Measurements from ENCODE around the gene HSBP1L1. TPM values are rescaled to one million over a fixed set of nuclear protein-coding genes. Genes with fewer than 3 reads are reported as not detected.

The HSBP1L1 gene
- total RNA-seq, 1 experiment from 2014 or later: 25.7 TPM

DNA sequence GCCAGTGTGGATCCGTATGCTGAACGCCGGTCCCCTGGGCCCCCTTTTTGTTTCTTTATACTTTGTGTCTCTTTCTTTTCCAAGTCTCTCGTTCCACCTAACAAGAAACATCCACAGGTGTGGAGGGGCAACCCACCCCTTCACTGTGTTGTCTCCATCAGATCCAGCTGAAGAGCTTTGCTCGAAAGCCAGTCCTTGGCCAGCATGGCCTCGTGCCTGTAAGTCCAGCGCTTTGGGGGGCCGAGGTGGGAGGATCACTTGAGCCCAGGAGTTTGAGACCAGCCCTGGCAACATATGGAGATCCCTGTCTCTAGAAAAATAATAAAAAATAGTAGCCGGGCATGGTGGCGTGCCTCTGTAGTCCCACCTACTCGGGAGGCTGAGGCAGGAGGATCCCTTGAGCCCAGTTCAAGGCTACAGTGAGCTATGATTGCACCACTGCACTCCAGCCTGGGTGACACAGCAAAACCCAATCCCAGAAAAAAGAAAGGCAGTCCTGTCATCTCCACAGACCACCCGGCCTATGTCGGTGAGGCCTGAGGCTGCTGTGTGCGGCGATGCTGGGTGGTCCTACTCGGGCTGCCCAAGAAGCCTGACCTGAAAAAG, 3.4 kb upstream of the HSBP1L1 start:
- no peaks in the 10 kb centered on the region for H3K27me3 ChIP-seq (replicated peaks; ENCODE audit: control insufficient read depth, insufficient read depth, low read length)
- intact Hi-C loops (cut with micrococcal nuclease; ENCODE audit: unreplicated experiment): loop anchor here (10.0 kb wide), 1 partner anchor 286 kb away; the partner anchor contains the start of gene CTDP1
- peaks cover 7% of the 10 kb centered on the region; the same call in 1 of the 2 replicates for H3K4me1 ChIP-seq
- Mint-ChIP-seq H3K4me1 (ENCODE audit: low read depth, unreplicated experiment) (peaks cover 7% of the 10 kb centered on the region), H3K27me3 (ENCODE audit: insufficient read depth, unreplicated experiment) (no peaks in the 10 kb centered on the region), H3K9me3 (ENCODE audit: unreplicated experiment) (no peaks in the 10 kb centered on the region), H3K27ac (ENCODE audit: unreplicated experiment) (no peak overlapping the region), H3K4me3 (ENCODE audit: unreplicated experiment) (no peak overlapping the region), H3K36me3 (ENCODE audit: insufficient read depth, unreplicated experiment) (peaks cover 7% of the 10 kb centered on the region)
- no peaks in the 10 kb centered on the region for H3K36me3 ChIP-seq (ENCODE audit: control insufficient read depth, insufficient read depth, low read length)
- no peaks in the 10 kb centered on the region for H3K9me3 ChIP-seq
- POLR2A ChIA-PET: interaction anchor here (0.8 kb wide), 1 partner anchor 73 kb away, joined by 10 read pairs; the partner anchor contains the start of gene RBFA
- CTCF ChIA-PET: no interaction called here
- no peak for DNase-seq
- TF ChIP-seq, protein P1, sequence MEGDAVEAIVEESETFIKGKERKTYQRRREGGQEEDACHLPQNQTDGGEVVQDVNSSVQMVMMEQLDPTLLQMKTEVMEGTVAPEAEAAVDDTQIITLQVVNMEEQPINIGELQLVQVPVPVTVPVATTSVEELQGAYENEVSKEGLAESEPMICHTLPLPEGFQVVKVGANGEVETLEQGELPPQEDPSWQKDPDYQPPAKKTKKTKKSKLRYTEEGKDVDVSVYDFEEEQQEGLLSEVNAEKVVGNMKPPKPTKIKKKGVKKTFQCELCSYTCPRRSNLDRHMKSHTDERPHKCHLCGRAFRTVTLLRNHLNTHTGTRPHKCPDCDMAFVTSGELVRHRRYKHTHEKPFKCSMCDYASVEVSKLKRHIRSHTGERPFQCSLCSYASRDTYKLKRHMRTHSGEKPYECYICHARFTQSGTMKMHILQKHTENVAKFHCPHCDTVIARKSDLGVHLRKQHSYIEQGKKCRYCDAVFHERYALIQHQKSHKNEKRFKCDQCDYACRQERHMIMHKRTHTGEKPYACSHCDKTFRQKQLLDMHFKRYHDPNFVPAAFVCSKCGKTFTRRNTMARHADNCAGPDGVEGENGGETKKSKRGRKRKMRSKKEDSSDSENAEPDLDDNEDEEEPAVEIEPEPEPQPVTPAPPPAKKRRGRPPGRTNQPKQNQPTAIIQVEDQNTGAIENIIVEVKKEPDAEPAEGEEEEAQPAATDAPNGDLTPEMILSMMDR (IDR thresholded peaks at IDR 0.05; ENCODE audit: insufficient read depth in 1 of 2, low read depth in 1 of 2, low read length in 1 of 2, severe bottlenecking in 1 of 2, unreplicated experiment in 1 of 2): no peak
- H3K4me3 ChIP-seq (ENCODE audit: low read depth, low read length): no peak overlapping the region
- no TSS peak for BruUV-seq (replicated peaks)

DNA sequence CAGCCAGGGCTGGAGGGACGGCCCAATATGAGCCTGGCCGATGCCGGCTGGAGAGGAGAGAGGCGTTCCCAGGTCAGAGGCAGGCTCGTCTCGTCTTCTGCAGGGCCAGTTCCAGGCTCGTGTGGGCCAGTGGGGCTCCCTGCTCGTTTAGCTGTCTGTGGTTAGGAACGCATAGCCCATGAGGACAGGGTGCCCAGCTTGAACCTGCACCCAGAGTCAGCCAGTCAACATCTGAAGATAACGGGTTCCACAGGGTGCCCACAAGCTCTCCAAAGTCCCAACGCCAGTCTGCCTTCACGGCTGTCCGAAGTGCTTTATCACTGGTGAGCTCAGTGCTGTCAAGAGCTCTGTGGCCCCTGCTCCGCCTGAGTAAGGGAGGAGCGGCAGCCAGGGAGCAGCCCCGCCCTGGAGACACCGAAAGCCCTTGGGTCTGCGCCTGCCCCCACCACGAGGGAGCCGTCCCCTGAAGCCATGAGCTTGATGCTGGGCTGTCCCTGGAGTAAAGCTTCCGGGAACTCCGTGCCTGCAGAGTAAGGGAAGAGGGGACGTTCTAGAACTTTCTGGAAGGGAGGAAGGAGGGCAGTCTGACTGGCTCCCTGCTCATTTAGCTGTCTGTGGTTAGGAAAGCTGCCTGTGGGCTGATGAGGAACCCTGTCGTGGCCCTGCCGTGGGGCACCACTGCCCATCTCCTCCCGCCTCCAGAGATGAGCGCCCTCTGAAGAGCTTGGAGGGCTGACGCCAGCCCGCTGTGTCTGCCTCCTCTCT, 2.7 kb upstream of the HSBP1L1 start:
- intact Hi-C loops (cut with micrococcal nuclease; ENCODE audit: unreplicated experiment): loop anchor here (10.0 kb wide), 1 partner anchor 287 kb away; the partner anchor contains the start of gene CTDP1
- no peaks in the 10 kb centered on the region for H3K27me3 ChIP-seq (replicated peaks; ENCODE audit: control insufficient read depth, insufficient read depth, low read length)

DNA sequence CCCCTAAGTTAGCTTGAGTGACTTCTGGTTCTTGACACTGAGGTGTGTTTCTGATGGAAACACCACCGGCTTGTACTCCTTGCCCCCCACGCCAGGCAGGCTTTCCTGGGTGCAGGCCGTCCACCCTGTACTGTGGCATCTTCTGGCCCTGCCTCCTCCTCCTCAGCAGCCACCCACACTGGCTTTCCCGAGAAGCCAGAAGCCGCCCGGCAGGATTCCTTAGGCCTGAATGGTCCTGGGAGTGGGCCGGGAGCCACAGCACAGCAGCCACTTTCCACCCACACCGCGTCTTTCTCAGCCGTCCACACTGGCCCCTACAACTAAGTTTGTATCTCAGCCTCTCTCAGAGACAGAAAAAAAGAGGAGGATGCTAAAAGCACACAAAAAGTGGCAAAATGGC, 2.1 kb upstream of the HSBP1L1 start:
- Mint-ChIP-seq H3K27me3 (ENCODE audit: insufficient read depth, unreplicated experiment) (no peaks in the 10 kb centered on the region), H3K9me3 (ENCODE audit: unreplicated experiment) (no peaks in the 10 kb centered on the region), H3K4me1 (ENCODE audit: low read depth, unreplicated experiment) (peaks cover 7% of the 10 kb centered on the region), H3K4me3 (ENCODE audit: unreplicated experiment) (no peak overlapping the region), H3K36me3 (ENCODE audit: insufficient read depth, unreplicated experiment) (peaks cover 16% of the 10 kb centered on the region), H3K27ac (ENCODE audit: unreplicated experiment) (no peak overlapping the region)
- BruUV-seq (replicated peaks): no TSS peak
- H3K4me1 ChIP-seq: peaks cover 7% of the 10 kb centered on the region; the same call in 1 of the 2 replicates
- DNase-seq: peak in 1 of 2 experiments; percentile 28
- H3K36me3 ChIP-seq (ENCODE audit: control insufficient read depth, insufficient read depth, low read length): no peaks in the 10 kb centered on the region
- POLR2A ChIA-PET: no interaction called here
- no peaks in the 10 kb centered on the region for H3K27me3 ChIP-seq (replicated peaks; ENCODE audit: control insufficient read depth, insufficient read depth, low read length)
- CTCF ChIA-PET: no interaction called here
- H3K9me3 ChIP-seq: no peaks in the 10 kb centered on the region
- intact Hi-C loops (cut with micrococcal nuclease; ENCODE audit: unreplicated experiment): loop anchor here (10.0 kb wide), 1 partner anchor 288 kb away; the partner anchor contains the start of gene CTDP1
- TF ChIP-seq, protein P1 (IDR thresholded peaks at IDR 0.05; ENCODE audit: insufficient read depth in 1 of 2, low read depth in 1 of 2, low read length in 1 of 2, severe bottlenecking in 1 of 2, unreplicated experiment in 1 of 2): no peak
- H3K4me3 ChIP-seq (ENCODE audit: low read depth, low read length): no peak overlapping the region

More for the DNA sequence above, 2.7 kb upstream of the HSBP1L1 start:
- no peaks in the 10 kb centered on the region for H3K36me3 ChIP-seq (ENCODE audit: control insufficient read depth, insufficient read depth, low read length)
- H3K36me3 Mint-ChIP-seq (ENCODE audit: insufficient read depth, unreplicated experiment): peaks cover 10% of the 10 kb centered on the region
- no peaks in the 10 kb centered on the region for H3K9me3 ChIP-seq
- H3K9me3 Mint-ChIP-seq (ENCODE audit: unreplicated experiment): no peaks in the 10 kb centered on the region
- CTCF ChIA-PET: no interaction called here
- H3K4me3 ChIP-seq (ENCODE audit: low read depth, low read length): no peak overlapping the region
- H3K27me3 Mint-ChIP-seq (ENCODE audit: insufficient read depth, unreplicated experiment): no peaks in the 10 kb centered on the region
- no peak overlapping the region for H3K27ac Mint-ChIP-seq (ENCODE audit: unreplicated experiment)
- DNase-seq: no peak
- H3K4me1 Mint-ChIP-seq (ENCODE audit: low read depth, unreplicated experiment): peaks cover 7% of the 10 kb centered on the region
- TF ChIP-seq, protein P1 (IDR thresholded peaks at IDR 0.05; ENCODE audit: insufficient read depth in 1 of 2, low read depth in 1 of 2, low read length in 1 of 2, severe bottlenecking in 1 of 2, unreplicated experiment in 1 of 2): no peak
- BruUV-seq (replicated peaks): no TSS peak
- POLR2A ChIA-PET: interaction anchor here (0.8 kb wide), 1 partner anchor 72 kb away, joined by 10 read pairs; the partner anchor contains the start of gene RBFA
- peaks cover 7% of the 10 kb centered on the region; the same call in 1 of the 2 replicates for H3K4me1 ChIP-seq
- H3K4me3 Mint-ChIP-seq (ENCODE audit: unreplicated experiment): no peak overlapping the region

All from Caco-2 (cell line).